Measurements from ENCODE around the gene SDE2. TPM values are rescaled to one million over a fixed set of nuclear protein-coding genes. Genes with fewer than 3 reads are reported as not detected.
A peak's percentile ranks its signal among the peaks of the same experiment; 100 is the strongest.

SDE2 gene
- total and polyA plus RNA-seq, 10 of the 15 experiments (the other 5 are each of a cell fraction or from before 2014, with no cell fraction given), result 2.7 to 19.4 (median 12.6) TPM

DNA sequence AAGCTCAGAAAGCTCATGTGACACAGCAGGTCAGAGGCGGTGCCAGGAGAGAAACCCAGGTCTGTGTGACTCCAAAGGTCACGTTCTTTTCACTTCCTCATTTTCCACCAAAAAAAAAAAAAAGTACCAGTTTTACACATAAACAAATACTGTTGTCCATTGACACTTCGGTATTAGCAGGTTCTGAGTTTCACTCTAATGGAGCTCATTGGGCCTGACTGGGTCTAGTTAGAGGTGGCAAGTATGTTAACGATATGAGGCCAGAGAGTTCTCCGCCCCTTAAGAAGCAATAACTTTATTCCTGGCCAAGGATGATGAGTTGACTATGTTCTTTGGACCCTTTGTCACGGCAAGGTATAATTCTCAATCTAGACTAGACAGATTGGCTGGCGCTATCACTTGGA is 30.0 kb upstream of the SDE2 start (continued):
- TF ChIP-seq RELA (IDR thresholded peaks at IDR 0.05; ENCODE audit: borderline replicate concordance, partially characterized antibody), result no peak
- no peak for TF ChIP-seq POLR2AphosphoS5 (IDR thresholded peaks at IDR 0.05; ENCODE audit: low read length)
- no peak for TF ChIP-seq RAD21 (IDR thresholded peaks at IDR 0.05; ENCODE audit: insufficient read depth, low read depth, low read length)
- no peak for TF ChIP-seq CBX5 (IDR thresholded peaks at IDR 0.05; ENCODE audit: low read depth)
- TF ChIP-seq, protein P1, sequence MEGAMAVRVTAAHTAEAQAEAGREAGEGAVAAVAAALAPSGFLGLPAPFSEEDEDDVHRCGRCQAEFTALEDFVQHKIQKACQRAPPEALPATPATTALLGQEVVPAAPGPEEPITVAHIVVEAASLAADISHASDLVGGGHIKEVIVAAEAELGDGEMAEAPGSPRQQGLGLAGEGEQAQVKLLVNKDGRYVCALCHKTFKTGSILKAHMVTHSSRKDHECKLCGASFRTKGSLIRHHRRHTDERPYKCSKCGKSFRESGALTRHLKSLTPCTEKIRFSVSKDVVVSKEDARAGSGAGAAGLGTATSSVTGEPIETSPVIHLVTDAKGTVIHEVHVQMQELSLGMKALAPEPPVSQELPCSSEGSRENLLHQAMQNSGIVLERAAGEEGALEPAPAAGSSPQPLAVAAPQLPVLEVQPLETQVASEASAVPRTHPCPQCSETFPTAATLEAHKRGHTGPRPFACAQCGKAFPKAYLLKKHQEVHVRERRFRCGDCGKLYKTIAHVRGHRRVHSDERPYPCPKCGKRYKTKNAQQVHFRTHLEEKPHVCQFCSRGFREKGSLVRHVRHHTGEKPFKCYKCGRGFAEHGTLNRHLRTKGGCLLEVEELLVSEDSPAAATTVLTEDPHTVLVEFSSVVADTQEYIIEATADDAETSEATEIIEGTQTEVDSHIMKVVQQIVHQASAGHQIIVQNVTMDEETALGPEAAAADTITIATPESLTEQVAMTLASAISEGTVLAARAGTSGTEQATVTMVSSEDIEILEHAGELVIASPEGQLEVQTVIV (IDR thresholded peaks at IDR 0.05; ENCODE audit: borderline replicate concordance, partially characterized antibody), result no peak
- TF ChIP-seq, protein P2, sequence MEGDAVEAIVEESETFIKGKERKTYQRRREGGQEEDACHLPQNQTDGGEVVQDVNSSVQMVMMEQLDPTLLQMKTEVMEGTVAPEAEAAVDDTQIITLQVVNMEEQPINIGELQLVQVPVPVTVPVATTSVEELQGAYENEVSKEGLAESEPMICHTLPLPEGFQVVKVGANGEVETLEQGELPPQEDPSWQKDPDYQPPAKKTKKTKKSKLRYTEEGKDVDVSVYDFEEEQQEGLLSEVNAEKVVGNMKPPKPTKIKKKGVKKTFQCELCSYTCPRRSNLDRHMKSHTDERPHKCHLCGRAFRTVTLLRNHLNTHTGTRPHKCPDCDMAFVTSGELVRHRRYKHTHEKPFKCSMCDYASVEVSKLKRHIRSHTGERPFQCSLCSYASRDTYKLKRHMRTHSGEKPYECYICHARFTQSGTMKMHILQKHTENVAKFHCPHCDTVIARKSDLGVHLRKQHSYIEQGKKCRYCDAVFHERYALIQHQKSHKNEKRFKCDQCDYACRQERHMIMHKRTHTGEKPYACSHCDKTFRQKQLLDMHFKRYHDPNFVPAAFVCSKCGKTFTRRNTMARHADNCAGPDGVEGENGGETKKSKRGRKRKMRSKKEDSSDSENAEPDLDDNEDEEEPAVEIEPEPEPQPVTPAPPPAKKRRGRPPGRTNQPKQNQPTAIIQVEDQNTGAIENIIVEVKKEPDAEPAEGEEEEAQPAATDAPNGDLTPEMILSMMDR (IDR thresholded peaks at IDR 0.05 in 2 of 3, conservative IDR thresholded peaks at IDR 0.05 in 1 of 3; ENCODE audit: control insufficient read depth in 2 of 3, extremely low read depth in 1 of 3, insufficient read depth in 1 of 3, low read depth in 3 of 3, low read length in 3 of 3), result no peak
- TF ChIP-seq, protein P3, sequence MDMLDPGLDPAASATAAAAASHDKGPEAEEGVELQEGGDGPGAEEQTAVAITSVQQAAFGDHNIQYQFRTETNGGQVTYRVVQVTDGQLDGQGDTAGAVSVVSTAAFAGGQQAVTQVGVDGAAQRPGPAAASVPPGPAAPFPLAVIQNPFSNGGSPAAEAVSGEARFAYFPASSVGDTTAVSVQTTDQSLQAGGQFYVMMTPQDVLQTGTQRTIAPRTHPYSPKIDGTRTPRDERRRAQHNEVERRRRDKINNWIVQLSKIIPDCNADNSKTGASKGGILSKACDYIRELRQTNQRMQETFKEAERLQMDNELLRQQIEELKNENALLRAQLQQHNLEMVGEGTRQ (IDR thresholded peaks at IDR 0.05; ENCODE audit: borderline replicate concordance, low read depth, low read length), result peak; percentile 38; the same call in 1 of the 2 replicates
- TF ChIP-seq BRCA1 (IDR thresholded peaks at IDR 0.05; ENCODE audit: low read depth, low read length), result no peak
- TF ChIP-seq MEF2B (IDR thresholded peaks at IDR 0.05; ENCODE audit: partially characterized antibody, poor library complexity, severe bottlenecking), result no peak
- TF ChIP-seq FOS (IDR thresholded peaks at IDR 0.05; ENCODE audit: borderline replicate concordance, extremely low read depth, insufficient read length), result no peak
- TF ChIP-seq MTA3 (IDR thresholded peaks at IDR 0.05; ENCODE audit: borderline replicate concordance, low read length), result no peak
- no peak for TF ChIP-seq POU2F2 (IDR thresholded peaks at IDR 0.05; ENCODE audit: borderline replicate concordance, low read depth, low read length)
- peak; percentile 57; the same call in 1 of the 2 replicates for TF ChIP-seq NFIC (IDR thresholded peaks at IDR 0.05; ENCODE audit: low read depth, low read length)
- TF ChIP-seq TCF3 (IDR thresholded peaks at IDR 0.05; ENCODE audit: borderline replicate concordance, insufficient read depth, low read depth, low read length), result no peak
- TF ChIP-seq, protein P4, sequence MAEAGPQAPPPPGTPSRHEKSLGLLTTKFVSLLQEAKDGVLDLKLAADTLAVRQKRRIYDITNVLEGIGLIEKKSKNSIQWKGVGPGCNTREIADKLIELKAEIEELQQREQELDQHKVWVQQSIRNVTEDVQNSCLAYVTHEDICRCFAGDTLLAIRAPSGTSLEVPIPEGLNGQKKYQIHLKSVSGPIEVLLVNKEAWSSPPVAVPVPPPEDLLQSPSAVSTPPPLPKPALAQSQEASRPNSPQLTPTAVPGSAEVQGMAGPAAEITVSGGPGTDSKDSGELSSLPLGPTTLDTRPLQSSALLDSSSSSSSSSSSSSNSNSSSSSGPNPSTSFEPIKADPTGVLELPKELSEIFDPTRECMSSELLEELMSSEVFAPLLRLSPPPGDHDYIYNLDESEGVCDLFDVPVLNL (IDR thresholded peaks at IDR 0.05; ENCODE audit: low read depth, low read length), result no peak
- TF ChIP-seq, protein P5, sequence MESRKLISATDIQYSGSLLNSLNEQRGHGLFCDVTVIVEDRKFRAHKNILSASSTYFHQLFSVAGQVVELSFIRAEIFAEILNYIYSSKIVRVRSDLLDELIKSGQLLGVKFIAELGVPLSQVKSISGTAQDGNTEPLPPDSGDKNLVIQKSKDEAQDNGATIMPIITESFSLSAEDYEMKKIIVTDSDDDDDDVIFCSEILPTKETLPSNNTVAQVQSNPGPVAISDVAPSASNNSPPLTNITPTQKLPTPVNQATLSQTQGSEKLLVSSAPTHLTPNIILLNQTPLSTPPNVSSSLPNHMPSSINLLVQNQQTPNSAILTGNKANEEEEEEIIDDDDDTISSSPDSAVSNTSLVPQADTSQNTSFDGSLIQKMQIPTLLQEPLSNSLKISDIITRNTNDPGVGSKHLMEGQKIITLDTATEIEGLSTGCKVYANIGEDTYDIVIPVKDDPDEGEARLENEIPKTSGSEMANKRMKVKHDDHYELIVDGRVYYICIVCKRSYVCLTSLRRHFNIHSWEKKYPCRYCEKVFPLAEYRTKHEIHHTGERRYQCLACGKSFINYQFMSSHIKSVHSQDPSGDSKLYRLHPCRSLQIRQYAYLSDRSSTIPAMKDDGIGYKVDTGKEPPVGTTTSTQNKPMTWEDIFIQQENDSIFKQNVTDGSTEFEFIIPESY (IDR thresholded peaks at IDR 0.05), result no peak
- TF ChIP-seq MEF2A (IDR thresholded peaks at IDR 0.05; ENCODE audit: insufficient read depth, low read depth, low read length), result no peak
